ENCODE data around the gene USP15.

Gene USP15

DNA sequence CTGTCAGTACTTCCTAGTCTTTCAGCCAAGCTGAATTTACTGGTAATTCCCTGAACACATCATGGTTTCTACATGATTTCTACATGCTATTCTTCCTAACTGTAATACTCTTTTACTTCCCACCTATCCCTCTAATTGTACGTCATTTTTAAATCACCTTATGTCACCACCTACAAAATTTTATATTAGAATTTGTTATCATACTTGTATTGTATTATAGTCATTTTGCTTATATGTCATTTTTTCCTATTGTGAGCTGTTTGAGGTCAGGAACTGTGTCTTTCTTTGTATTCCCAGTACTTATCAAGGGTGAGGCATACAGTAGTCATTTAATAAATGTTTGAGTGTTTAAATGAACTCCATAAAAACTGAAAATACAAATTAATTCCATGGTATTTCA lies 86.6 kb downstream of the USP15 start:
- Histone ChIP-seq H3K27ac (ENCODE audit: extremely low read depth, low read depth, low read length) (no peak overlapping the region), H3K4me1 (ENCODE audit: control insufficient read depth, insufficient read depth, low read length) (no peaks in the 10 kb centered on the region), H3K4me3 (ENCODE audit: low read depth, low read length) (no peak overlapping the region), H3K36me3 (ENCODE audit: control insufficient read depth in 2 of 2, insufficient read depth in 1 of 2, low read length in 2 of 2) (peaks cover 0 to 3% of the 10 kb centered on the region in 2 experiments; a peak in 1 of 3 replicates), H3K9me3 (ENCODE audit: control insufficient read depth, insufficient read depth, low read depth, low read length) (no peaks in the 10 kb centered on the region)
- TF ChIP-seq FEZF1 (tag by site-specific recombination; IDR thresholded peaks at IDR 0.05) (no peak), ZFP69B (tag by site-specific recombination; IDR thresholded peaks at IDR 0.05) (no peak), BCL11A (tag by site-specific recombination; IDR thresholded peaks at IDR 0.05; ENCODE audit: low read depth) (no peak), HOXC10 (CRISPR knock-in tag; IDR thresholded peaks at IDR 0.05) (no peak), TCF7L2 (IDR thresholded peaks at IDR 0.05; ENCODE audit: borderline replicate concordance, low read depth, low read length) (no peak), ZBTB8A (tag by site-specific recombination; IDR thresholded peaks at IDR 0.05) (no peak), OSR2 (tag by site-specific recombination; IDR thresholded peaks at IDR 0.05) (no peak), ZNF169 (tag by site-specific recombination; IDR thresholded peaks at IDR 0.05) (no peak), ZNF433 (tag by site-specific recombination; IDR thresholded peaks at IDR 0.05; ENCODE audit: low read depth) (no peak), ZNF23 (tag by site-specific recombination; IDR thresholded peaks at IDR 0.05; ENCODE audit: borderline replicate concordance) (no peak), ZNF16 (tag by site-specific recombination; IDR thresholded peaks at IDR 0.05; ENCODE audit: low read depth) (no peak), ZNF223 (tag by site-specific recombination; IDR thresholded peaks at IDR 0.05) (no peak)
- TF ChIP-seq, protein P1, sequence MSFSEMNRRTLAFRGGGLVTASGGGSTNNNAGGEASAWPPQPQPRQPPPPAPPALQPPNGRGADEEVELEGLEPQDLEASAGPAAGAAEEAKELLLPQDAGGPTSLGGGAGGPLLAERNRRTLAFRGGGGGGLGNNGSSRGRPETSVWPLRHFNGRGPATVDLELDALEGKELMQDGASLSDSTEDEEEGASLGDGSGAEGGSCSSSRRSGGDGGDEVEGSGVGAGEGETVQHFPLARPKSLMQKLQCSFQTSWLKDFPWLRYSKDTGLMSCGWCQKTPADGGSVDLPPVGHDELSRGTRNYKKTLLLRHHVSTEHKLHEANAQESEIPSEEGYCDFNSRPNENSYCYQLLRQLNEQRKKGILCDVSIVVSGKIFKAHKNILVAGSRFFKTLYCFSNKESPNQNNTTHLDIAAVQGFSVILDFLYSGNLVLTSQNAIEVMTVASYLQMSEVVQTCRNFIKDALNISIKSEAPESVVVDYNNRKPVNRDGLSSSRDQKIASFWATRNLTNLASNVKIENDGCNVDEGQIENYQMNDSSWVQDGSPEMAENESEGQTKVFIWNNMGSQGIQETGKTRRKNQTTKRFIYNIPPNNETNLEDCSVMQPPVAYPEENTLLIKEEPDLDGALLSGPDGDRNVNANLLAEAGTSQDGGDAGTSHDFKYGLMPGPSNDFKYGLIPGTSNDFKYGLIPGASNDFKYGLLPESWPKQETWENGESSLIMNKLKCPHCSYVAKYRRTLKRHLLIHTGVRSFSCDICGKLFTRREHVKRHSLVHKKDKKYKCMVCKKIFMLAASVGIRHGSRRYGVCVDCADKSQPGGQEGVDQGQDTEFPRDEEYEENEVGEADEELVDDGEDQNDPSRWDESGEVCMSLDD (tag by site-specific recombination; IDR thresholded peaks at IDR 0.05) = no peak
- CTCF ChIA-PET = no interaction called here
- POLR2A ChIA-PET = no interaction called here

DNA sequence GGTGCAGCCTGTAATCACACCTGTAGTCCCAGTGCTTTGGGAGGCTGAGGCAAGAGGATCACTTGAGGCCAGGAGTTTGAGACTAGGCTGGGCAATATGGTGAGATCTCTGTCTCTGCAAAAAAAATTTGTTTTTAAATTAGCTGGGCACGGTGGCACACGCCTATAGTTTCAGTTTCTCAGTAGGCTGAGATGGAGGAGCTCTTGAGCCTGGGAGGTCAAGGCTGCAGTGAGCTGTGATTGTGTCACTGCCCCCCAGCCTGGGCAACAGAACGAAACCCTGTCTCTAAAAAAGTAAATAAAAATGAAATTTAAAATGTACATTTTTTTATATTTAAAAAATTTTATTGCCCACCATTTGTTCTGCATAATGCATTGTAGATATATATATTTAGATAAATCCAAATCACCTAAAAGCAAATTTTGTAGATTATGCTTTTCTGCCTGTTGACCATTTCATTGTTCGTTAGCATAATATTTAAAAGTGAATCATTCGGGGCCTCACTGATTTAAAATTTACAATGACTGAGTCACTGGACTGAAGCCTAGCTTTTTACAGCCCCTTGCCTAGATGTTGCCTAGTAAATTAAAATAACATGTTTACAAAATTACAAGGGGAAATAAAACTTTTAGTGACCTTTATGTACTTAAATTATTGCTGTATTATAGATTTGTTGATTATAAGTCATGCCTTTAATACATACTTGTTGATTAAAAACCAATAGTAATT lies 87.9 kb downstream of the USP15 start:
- ChIA-PET POLR2A (no interaction called here), CTCF (no interaction called here)
- Histone ChIP-seq H3K4me3 (ENCODE audit: low read depth, low read length) (no peak overlapping the region), H3K27ac (ENCODE audit: extremely low read depth, low read depth, low read length) (no peak overlapping the region), H3K36me3 (ENCODE audit: control insufficient read depth in 2 of 2, insufficient read depth in 1 of 2, low read length in 2 of 2) (peaks cover 0 to 3% of the 10 kb centered on the region in 2 experiments; a peak in 1 of 3 replicates), H3K9me3 (ENCODE audit: control insufficient read depth, insufficient read depth, low read depth, low read length) (no peaks in the 10 kb centered on the region), H3K4me1 (ENCODE audit: control insufficient read depth, insufficient read depth, low read length) (no peaks in the 10 kb centered on the region)
- TF ChIP-seq ZNF701 (tag by site-specific recombination; IDR thresholded peaks at IDR 0.05) (no peak), ZNF514 (tag by site-specific recombination; IDR thresholded peaks at IDR 0.05) (no peak), ZNF121 (tag by site-specific recombination; IDR thresholded peaks at IDR 0.05) (no peak), ZBTB20 (tag by site-specific recombination; IDR thresholded peaks at IDR 0.05) (no peak), GLI4 (tag by site-specific recombination; IDR thresholded peaks at IDR 0.05) (no peak)
- TF ChIP-seq, protein P2, sequence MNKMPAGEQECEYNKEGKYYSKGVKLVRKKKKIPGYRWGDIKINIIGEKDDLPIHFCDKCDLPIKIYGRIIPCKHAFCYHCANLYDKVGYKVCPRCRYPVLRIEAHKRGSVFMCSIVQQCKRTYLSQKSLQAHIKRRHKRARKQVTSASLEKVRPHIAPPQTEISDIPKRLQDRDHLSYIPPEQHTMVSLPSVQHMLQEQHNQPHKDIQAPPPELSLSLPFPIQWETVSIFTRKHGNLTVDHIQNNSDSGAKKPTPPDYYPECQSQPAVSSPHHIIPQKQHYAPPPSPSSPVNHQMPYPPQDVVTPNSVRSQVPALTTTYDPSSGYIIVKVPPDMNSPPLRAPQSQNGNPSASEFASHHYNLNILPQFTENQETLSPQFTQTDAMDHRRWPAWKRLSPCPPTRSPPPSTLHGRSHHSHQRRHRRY (tag by site-specific recombination; IDR thresholded peaks at IDR 0.05) = no peak
- TF ChIP-seq, protein P3, sequence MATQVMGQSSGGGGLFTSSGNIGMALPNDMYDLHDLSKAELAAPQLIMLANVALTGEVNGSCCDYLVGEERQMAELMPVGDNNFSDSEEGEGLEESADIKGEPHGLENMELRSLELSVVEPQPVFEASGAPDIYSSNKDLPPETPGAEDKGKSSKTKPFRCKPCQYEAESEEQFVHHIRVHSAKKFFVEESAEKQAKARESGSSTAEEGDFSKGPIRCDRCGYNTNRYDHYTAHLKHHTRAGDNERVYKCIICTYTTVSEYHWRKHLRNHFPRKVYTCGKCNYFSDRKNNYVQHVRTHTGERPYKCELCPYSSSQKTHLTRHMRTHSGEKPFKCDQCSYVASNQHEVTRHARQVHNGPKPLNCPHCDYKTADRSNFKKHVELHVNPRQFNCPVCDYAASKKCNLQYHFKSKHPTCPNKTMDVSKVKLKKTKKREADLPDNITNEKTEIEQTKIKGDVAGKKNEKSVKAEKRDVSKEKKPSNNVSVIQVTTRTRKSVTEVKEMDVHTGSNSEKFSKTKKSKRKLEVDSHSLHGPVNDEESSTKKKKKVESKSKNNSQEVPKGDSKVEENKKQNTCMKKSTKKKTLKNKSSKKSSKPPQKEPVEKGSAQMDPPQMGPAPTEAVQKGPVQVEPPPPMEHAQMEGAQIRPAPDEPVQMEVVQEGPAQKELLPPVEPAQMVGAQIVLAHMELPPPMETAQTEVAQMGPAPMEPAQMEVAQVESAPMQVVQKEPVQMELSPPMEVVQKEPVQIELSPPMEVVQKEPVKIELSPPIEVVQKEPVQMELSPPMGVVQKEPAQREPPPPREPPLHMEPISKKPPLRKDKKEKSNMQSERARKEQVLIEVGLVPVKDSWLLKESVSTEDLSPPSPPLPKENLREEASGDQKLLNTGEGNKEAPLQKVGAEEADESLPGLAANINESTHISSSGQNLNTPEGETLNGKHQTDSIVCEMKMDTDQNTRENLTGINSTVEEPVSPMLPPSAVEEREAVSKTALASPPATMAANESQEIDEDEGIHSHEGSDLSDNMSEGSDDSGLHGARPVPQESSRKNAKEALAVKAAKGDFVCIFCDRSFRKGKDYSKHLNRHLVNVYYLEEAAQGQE (tag by site-specific recombination; IDR thresholded peaks at IDR 0.05) = no peak
